Endometrial microvascular endothelial cells (primary cell): ENCODE data around the gene VTI1A. TPM values are rescaled to one million over a fixed set of nuclear protein-coding genes. Genes with fewer than 3 reads are reported as not detected.
"Not testable (repeated sequence)": the region's sequence is repeated elsewhere in the genome, so short reads cannot be mapped to it uniquely, and the experiment has no call there.

Experiments
- in situ Hi-C: cut with HindIII; loops from 2 replicates; pipeline ENCODE4 v1.10.0; 2017; ENCODE audit warnings: low sequenced_read_pairs, low pct_unique_long_range_greater_than_20kb; ENCODE audit errors: inconsistent ontology term
- total RNA-seq: library from RNA; depleted of rRNA; stranded (reverse); fragments of >200 nt; gene quantifications from one replicate; pipeline ENCODE4 v1.2.3, GENCODE V29; 2015; ENCODE audit errors: inconsistent ontology term

The VTI1A gene
- total RNA-seq, 1 donor from 2014 or later: 40.9 TPM

DNA sequence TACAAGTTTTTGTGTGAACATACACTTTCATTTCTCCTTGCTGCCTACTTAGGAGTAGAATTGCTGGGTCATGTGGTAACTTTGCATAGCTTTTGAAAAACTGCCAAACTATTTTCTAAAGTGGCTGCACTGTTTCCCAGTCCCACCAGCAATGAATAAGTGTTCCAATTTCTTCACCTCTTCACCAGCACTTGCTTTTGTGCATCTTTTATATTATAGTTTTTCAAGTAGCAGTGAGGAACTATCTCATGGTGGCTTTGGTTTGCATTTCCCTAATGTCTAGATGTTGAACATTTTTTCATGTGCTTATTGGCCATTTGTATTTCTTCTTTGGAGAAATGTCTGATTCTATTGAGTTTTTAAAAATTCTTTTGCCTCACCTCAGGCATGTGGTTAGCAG lies 273.2 kb downstream of the VTI1A start:
- in situ Hi-C loops: loop anchor here (25.0 kb wide), 1 partner anchor 392 kb away; no protein-coding TSS in a partner anchor

- in situ Hi-C loops: loop anchor here (25.0 kb wide), 1 partner anchor 391 kb away; no protein-coding TSS in a partner anchor
Measured at GRCh38 chr10:112721080-112721698, 274.2 kb downstream of the VTI1A start.

DNA sequence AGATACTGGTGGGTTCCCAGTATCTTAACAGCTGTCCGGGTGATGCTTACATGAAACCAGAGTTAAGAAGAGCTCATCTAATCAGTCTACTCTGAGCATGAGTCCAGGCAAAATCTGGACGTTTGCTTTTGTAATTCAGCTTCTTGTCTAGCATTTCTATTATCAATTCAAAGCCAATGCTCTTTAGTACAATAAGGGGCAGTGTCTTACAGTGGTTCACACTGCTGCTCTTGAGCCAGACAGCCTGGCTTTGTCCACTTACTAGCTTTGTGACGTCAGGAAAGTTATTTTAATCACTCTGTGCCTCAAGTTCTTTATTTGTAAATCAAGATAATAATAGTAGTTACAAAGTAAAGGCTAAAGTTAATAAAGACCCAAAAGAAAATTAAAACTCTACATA lies 275.7 kb downstream of the VTI1A start:
- in situ Hi-C loops: loop anchor here (25.0 kb wide), 1 partner anchor 390 kb away; no protein-coding TSS in a partner anchor

DNA sequence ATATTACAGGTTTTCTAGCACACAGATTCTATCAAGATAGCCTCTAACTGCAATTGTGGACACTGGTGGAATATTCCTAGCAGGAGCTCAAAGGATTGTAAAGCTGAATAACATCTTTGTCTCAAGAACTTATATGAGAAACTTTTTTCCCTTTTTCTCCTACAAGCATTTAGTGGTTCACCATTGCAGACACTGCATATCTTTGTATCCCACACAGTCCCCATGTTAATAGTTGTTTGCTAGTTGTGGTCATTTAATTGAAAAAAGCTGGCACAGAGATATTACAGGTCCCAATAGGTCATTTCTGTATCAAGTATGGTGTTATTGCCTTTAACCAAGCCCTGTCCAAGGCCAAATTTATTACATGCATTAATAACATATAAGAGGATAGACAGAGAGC lies 276.9 kb downstream of the VTI1A start:
- in situ Hi-C loops: loop anchor here (25.0 kb wide), 1 partner anchor 388 kb away; no protein-coding TSS in a partner anchor

GRCh38 chr10:112724404-112724991 lies 277.5 kb downstream of the VTI1A start:
- in situ Hi-C loops: loop anchor here (25.0 kb wide), 1 partner anchor 388 kb away; no protein-coding TSS in a partner anchor

- in situ Hi-C loops: no loop called here
Measured at GRCh38 chr10:112728118-112728883, 281.3 kb downstream of the VTI1A start.

GRCh38 chr10:112728997-112729396 lies 282.0 kb downstream of the VTI1A start:
- in situ Hi-C loops: no loop called here

- in situ Hi-C loops: not testable (repeated sequence)
Measured at GRCh38 chr10:112731450-112731849, 284.4 kb downstream of the VTI1A start.

- in situ Hi-C loops: no loop called here
Measured at GRCh38 chr10:112732277-112732921, 285.4 kb downstream of the VTI1A start.

DNA sequence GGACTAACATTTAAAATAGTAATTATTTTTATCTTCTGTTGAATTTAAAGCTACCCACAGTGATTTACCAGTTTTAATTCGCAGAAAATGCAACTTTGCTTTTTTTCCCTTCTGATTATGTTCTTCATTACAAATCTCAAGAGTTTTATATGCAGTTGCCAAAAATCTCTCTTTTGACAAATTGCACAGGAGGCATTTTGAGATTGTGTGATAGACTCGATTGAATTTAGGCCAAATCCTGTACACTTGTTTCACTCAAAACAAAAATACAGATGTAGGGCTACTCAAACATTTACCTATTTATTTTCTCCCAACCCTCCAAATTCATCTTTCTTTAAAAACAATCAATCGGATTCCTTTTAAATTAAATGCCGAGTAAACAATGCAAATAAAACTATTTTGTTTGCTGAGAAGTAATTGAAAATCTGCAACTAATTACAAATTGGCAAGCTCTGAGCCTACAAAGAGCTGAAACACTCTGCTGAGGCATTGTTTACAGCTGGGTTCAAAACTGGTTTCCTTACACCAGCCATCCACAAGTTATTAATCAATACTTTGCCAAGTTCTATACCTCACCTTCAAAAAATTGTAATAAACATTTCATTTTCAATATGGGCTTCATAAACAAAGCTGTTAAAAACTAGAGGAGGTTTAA lies 288.2 kb downstream of the VTI1A start:
- in situ Hi-C loops: no loop called here

- in situ Hi-C loops: no loop called here
Measured at GRCh38 chr10:112738606-112739591, 291.9 kb downstream of the VTI1A start.

- in situ Hi-C loops: no loop called here
Measured at GRCh38 chr10:112739592-112740353, 292.8 kb downstream of the VTI1A start.

- in situ Hi-C loops: no loop called here
Measured at GRCh38 chr10:112741830-112742402, 294.9 kb downstream of the VTI1A start.

DNA sequence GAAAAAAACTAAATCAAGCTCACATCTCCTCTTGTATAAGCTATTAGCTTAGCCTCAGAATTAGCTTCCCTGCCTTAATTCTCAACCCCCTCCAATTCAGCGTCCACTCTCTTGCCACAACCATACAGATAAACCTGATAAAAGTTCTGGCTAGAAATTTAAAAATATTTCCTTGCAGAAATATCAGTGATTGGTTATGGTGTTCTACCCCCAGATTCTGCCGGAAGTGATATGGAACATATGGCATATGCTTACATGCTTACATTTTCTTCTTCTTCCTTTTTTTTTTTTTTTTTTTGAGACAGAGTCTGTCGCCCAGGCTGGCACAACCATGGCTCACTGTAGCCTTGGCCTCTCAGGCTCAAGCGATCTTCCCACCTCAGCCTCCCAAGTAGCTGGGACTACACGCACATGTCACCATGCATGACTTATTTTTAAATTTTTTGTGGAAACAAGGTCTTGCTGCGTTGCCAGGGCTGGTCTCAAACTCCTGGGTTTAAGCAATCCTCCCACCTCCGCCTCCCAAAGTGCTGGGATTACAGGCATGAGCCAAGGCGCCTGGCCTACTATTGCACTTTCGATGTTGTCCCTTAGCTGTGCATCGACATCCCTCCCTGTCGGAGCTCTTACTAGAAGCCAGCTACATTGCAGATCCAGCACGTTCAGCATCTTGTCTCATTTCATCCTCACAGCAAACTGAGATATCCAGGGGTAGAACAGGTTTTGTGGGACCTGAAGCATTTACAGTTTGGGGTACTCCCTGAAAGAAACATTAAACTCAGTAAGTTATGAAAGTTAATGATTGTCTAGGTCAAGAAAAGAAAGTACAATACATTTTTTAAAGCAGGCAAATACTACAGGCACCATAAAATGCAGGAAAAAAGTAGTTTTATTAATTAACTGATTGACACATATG lies 297.4 kb downstream of the VTI1A start:
- in situ Hi-C loops: no loop called here

DNA sequence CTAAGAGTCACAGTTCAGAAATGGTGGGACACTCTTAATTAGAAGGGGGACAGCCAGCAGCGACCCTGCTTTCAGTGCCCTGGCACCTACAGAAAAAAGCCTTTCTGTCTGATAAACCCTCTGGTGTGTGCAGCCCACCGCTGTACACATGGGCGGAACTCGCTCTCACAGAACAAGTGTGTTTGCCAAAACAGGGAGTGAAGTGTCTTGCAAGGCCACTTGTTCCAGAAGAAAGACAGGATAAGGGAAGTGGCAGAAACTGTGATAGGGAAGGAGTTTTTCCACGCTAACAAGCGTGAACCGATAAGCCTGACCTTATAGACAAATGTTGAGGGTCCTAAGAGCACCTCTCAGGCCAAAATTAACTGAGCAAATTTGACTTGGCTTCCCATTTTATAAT lies 299.3 kb downstream of the VTI1A start:
- in situ Hi-C loops: no loop called here
